Measurements from ENCODE around the gene AKAP8. TPM values are rescaled to one million over a fixed set of nuclear protein-coding genes. Genes with fewer than 3 reads are reported as not detected.

AKAP8 gene
- total and polyA plus RNA-seq, 4 donors = 7.5 to 12.4 (median 9.8) TPM

DNA sequence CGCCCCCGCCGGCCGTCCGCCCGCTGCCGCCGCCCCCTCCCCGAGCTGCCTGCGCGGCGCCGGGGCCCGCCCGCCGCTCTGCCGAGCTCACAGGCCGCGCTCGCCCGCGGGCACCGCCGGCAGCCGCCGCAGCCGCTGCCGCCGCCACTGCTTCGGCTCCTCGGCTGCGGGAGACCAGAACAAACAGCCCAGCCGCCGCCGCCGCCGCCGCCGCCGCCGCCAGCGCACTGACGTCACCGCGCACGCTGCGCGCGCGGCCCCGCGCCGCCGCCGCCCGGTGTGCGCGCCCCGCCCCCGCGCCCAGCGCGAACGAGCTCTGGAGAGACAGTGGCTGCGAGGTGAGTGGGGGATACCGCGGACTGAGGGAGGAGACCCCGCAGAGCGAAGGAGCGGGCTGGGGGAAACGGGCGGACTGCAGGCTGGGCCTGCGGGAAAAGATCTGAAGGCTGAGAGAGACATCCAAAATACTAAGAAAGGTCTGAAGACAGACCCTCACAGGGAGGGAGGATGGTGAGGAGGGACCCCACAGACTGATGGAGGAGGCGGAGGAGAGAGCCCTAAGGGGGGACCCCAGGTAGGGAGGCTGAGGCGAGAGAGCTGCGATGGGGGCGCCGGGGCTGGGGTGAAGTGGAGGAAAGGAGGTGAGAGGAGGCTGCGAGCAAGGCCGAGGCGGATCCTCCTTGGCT lies 47.1 kb downstream of the AKAP8 start, which contains the start of gene BRD4:
TSS of gene BRD4 (minus strand) at position 229 of the 686 bp plus-strand sequence. CDS start 59,440 bp downstream, outside the sequence.
- H3K9me3 ChIP-seq (ENCODE audit: control insufficient read depth in 4 of 4, low read length in 3 of 4) = no peaks in the 10 kb centered on the region
- peaks cover 3 to 27% (median 27%) of the 10 kb centered on the region in 4 donors for H3K4me1 ChIP-seq (ENCODE audit: control insufficient read depth in 4 of 4, insufficient read depth in 4 of 4, low read length in 3 of 4)
- no peaks in the 10 kb centered on the region for H3K36me3 ChIP-seq (ENCODE audit: control insufficient read depth in 4 of 4, insufficient read depth in 3 of 4, low read depth in 1 of 4, low read length in 3 of 4)
- no peaks in the 10 kb centered on the region for H3K27me3 ChIP-seq (ENCODE audit: control insufficient read depth in 4 of 4, insufficient read depth in 4 of 4, low read length in 3 of 4)
- peak within 1 kb of the TSS; percentile 80 to 99 (median 99) for H3K4me3 ChIP-seq (ENCODE audit: low read depth in 1 of 3, low read length in 3 of 3)
- 2% methylated on average over 81 of the region's 81 CpGs for WGBS
- TF ChIP-seq HNF4A (conservative IDR thresholded peaks at IDR 0.05) = no peak
- TF ChIP-seq EGR1 (IDR thresholded peaks at IDR 0.05; ENCODE audit: low read depth in 2 of 2) = peak in 1 of 2 donors; percentile 18
- TF ChIP-seq, protein P1, sequence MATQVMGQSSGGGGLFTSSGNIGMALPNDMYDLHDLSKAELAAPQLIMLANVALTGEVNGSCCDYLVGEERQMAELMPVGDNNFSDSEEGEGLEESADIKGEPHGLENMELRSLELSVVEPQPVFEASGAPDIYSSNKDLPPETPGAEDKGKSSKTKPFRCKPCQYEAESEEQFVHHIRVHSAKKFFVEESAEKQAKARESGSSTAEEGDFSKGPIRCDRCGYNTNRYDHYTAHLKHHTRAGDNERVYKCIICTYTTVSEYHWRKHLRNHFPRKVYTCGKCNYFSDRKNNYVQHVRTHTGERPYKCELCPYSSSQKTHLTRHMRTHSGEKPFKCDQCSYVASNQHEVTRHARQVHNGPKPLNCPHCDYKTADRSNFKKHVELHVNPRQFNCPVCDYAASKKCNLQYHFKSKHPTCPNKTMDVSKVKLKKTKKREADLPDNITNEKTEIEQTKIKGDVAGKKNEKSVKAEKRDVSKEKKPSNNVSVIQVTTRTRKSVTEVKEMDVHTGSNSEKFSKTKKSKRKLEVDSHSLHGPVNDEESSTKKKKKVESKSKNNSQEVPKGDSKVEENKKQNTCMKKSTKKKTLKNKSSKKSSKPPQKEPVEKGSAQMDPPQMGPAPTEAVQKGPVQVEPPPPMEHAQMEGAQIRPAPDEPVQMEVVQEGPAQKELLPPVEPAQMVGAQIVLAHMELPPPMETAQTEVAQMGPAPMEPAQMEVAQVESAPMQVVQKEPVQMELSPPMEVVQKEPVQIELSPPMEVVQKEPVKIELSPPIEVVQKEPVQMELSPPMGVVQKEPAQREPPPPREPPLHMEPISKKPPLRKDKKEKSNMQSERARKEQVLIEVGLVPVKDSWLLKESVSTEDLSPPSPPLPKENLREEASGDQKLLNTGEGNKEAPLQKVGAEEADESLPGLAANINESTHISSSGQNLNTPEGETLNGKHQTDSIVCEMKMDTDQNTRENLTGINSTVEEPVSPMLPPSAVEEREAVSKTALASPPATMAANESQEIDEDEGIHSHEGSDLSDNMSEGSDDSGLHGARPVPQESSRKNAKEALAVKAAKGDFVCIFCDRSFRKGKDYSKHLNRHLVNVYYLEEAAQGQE (IDR thresholded peaks at IDR 0.05) = no peak
- H3K27ac ChIP-seq (ENCODE audit: low read depth in 1 of 2, low read length in 2 of 2) = peak within 1 kb of the TSS; percentile 91 to 98
- peak within 1 kb of the TSS; percentile 87 to 97 for H3K9ac ChIP-seq (ENCODE audit: low read depth in 1 of 2, low read length in 2 of 2)
- peak; percentile 83 for DNase-seq (ENCODE audit: low spot score)

DNA sequence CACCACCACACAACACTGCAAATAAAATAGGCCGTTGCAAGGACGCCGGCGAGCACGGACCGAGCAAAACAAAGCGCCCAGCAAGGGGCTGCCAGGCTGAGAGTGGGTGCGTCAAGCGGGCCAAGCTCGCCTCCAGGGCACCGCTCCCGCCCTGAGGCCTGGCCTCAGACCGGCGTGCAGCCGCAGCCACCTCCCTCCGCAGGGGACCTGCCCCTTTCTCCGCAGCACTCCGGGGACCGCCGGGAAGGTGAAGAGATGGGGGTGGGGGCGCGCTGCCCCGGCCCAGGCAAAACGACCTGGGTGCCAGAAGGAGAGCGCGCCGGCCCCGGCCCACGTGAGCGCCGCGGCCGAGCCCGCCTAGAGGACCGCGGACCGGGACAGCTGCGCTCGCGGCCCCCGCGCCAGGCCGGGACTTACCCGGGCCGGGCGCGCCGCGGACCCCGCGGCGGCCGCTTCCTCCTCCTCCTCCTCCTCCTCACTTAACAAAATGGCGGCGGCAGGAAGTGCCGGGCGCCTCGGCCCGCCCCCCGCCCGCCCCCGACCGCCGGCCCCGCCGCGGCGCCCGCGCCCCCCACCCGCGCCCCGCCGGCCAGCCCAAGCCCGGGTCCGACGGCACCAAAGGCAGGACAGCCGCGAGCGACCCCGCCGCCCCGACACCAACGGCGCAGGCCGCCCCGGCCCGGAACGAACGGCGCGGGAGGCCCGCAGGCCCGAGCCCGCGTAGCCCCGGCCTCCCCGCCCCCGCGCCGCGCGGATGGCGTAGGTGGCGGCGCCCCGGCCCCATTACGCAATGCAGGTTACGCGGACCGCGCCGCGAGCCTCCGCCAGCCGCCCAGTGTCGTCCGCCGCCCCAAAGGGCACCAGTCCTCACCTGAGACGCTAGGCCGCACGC lies 47.9 kb downstream of the AKAP8 start:
- H3K36me3 ChIP-seq (ENCODE audit: control insufficient read depth in 4 of 4, insufficient read depth in 3 of 4, low read depth in 1 of 4, low read length in 3 of 4) = no peaks in the 10 kb centered on the region

DNA sequence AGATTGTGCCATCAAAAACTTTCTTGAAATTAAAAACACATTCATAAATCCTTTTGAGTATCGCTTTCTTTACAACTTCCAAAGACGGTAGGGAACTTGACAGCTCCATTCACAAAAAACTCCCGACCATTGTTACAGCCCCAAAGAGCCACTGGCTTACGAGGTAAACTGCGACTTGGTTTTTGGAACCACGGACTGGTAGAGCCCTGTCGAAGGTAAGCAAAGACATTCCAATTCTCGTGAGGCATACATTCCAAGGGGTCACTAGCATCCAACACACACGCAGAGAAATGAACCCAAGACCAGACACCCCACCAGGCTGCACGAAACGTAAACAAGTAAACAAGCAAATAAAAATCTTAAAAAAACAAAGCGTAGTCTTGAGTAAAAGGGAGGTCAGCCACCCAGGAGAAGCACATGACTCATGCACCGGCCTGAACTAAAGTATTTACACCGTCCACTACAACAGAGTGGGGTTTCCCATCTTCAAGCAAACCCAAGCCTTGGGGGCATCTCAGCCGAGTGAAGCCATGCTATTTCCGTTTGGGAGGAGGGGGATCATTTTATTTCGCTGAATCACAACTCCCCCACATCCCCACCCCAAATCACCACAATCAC lies 48.7 kb downstream of the AKAP8 start:
- Histone ChIP-seq H3K9me3 (ENCODE audit: control insufficient read depth in 4 of 4, low read length in 3 of 4) (no peaks in the 10 kb centered on the region), H3K27me3 (ENCODE audit: control insufficient read depth in 4 of 4, insufficient read depth in 4 of 4, low read length in 3 of 4) (no peaks in the 10 kb centered on the region), H3K4me1 (ENCODE audit: control insufficient read depth in 4 of 4, insufficient read depth in 4 of 4, low read length in 3 of 4) (peaks cover 7 to 41% (median 38%) of the 10 kb centered on the region in 4 donors), H3K27ac (ENCODE audit: low read depth in 1 of 2, low read length in 2 of 2) (peak overlapping the region; percentile 91 to 98), H3K36me3 (ENCODE audit: control insufficient read depth in 4 of 4, insufficient read depth in 3 of 4, low read depth in 1 of 4, low read length in 3 of 4) (no peaks in the 10 kb centered on the region), H3K9ac (ENCODE audit: low read depth in 1 of 2, low read length in 2 of 2) (peak overlapping the region; percentile 87 to 88), H3K4me3 (ENCODE audit: low read depth in 1 of 3, low read length in 3 of 3) (peak overlapping the region; percentile 80 to 99 (median 99))
- no peak for DNase-seq (ENCODE audit: low spot score)
- no peak for TF ChIP-seq HNF4G (IDR thresholded peaks at IDR 0.05)
- TF ChIP-seq, protein P2, sequence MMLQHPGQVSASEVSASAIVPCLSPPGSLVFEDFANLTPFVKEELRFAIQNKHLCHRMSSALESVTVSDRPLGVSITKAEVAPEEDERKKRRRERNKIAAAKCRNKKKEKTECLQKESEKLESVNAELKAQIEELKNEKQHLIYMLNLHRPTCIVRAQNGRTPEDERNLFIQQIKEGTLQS (IDR thresholded peaks at IDR 0.05) = no peak
- no peak for TF ChIP-seq RAD21 (IDR thresholded peaks at IDR 0.05)
- TF ChIP-seq YY1 (IDR thresholded peaks at IDR 0.05) = peak; percentile 20
- TF ChIP-seq RXRA (IDR thresholded peaks at IDR 0.05) = peak in 1 of 2 donors; percentile 50
- 4% methylated on average over 17 of the region's 17 CpGs for WGBS

More for the DNA sequence above, 47.9 kb downstream of the AKAP8 start:
- Histone ChIP-seq H3K9ac (ENCODE audit: low read depth in 1 of 2, low read length in 2 of 2) (peak overlapping the region; percentile 87 to 88), H3K4me3 (ENCODE audit: low read depth in 1 of 3, low read length in 3 of 3) (peak overlapping the region; percentile 80 to 99 (median 99)), H3K27me3 (ENCODE audit: control insufficient read depth in 4 of 4, insufficient read depth in 4 of 4, low read length in 3 of 4) (no peaks in the 10 kb centered on the region), H3K9me3 (ENCODE audit: control insufficient read depth in 4 of 4, low read length in 3 of 4) (no peaks in the 10 kb centered on the region), H3K27ac (ENCODE audit: low read depth in 1 of 2, low read length in 2 of 2) (peak overlapping the region; percentile 91 to 98), H3K4me1 (ENCODE audit: control insufficient read depth in 4 of 4, insufficient read depth in 4 of 4, low read length in 3 of 4) (peaks cover 7 to 34% (median 34%) of the 10 kb centered on the region in 4 donors)
- under 1% methylated on average over 122 of the region's 122 CpGs for WGBS
- TF ChIP-seq FOXA1 (IDR thresholded peaks at IDR 0.05) (no peak), HNF4G (IDR thresholded peaks at IDR 0.05) (no peak), EGR1 (IDR thresholded peaks at IDR 0.05; ENCODE audit: low read depth in 2 of 2) (peak in 1 of 2 donors; percentile 11), NR2F2 (IDR thresholded peaks at IDR 0.05) (no peak), HNF4A (conservative IDR thresholded peaks at IDR 0.05) (no peak)
- peak; percentile 59 for DNase-seq (ENCODE audit: low spot score)

All from liver (tissue), 9 donors.